Peyer's patch (tissue), 4 donors: ENCODE results near the gene MUTYH.
"Not testable (repeated sequence)": the region's sequence is repeated elsewhere in the genome, so short reads cannot be mapped to it uniquely, and the experiment has no call there.

Experiments
- POLR2A ChIP-seq, 2 donors: fragments of 450-650 bp; IDR thresholded peaks; one replicate each; pipeline ENCODE4 v1.5.1; 2017; ENCODE audit warnings: antibody characterized with exemption in 2 of 2, mild to moderate bottlenecking in 2 of 2, moderate library complexity in 2 of 2
- TF ChIP-seq, protein P1 (sequence below), 6 experiments: fragments of 450-650 bp in 4 of 6; fragments of 200-600 bp in 2 of 6; sonication (generic) in 1 of 6; IDR thresholded peaks; one replicate each; pipeline ENCODE4 v1.5.1; 2017 to 2019; ENCODE audit warnings: antibody characterized with exemption in 6 of 6, mild to moderate bottlenecking in 3 of 6, moderate library complexity in 1 of 6

DNA sequence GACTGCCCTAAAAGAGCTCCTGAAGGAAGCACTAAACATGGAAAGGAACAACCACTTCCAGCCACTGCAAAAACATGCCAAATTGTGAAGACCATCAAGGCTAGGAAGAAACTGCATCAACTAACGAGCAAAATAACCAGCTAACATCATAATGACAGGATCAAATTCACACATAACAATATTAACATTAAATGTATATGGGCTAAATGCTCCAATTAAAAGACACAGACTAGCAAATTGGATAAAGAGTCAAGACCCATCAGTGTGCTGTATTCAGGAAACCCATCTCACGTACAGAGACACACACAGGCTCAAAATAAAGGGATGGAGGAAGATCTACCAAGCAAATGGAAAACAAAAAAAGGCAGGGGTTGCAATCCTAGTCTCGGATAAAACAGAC, 53.7 kb downstream of the MUTYH start:
- TF ChIP-seq, protein P1, sequence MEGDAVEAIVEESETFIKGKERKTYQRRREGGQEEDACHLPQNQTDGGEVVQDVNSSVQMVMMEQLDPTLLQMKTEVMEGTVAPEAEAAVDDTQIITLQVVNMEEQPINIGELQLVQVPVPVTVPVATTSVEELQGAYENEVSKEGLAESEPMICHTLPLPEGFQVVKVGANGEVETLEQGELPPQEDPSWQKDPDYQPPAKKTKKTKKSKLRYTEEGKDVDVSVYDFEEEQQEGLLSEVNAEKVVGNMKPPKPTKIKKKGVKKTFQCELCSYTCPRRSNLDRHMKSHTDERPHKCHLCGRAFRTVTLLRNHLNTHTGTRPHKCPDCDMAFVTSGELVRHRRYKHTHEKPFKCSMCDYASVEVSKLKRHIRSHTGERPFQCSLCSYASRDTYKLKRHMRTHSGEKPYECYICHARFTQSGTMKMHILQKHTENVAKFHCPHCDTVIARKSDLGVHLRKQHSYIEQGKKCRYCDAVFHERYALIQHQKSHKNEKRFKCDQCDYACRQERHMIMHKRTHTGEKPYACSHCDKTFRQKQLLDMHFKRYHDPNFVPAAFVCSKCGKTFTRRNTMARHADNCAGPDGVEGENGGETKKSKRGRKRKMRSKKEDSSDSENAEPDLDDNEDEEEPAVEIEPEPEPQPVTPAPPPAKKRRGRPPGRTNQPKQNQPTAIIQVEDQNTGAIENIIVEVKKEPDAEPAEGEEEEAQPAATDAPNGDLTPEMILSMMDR (IDR thresholded peaks at IDR 0.05), result not testable (repeated sequence)
- not testable (repeated sequence) for TF ChIP-seq POLR2A (IDR thresholded peaks at IDR 0.05)
